H9 (cell line): ENCODE results near the gene ARL4C. TPM values are rescaled to one million over a fixed set of nuclear protein-coding genes. Genes with fewer than 3 reads are reported as not detected.

Experiments used
- DNase-seq: peaks from one replicate; pipeline ENCODE4 v3.0.0-alpha.2; 2017
- H2AFZ ChIP-seq: one replicate; pipeline ENCODE4 v1.6.1; 2013; ENCODE audit warnings: mild to moderate bottlenecking, low read length, control low read depth, moderate library complexity
- H2AK5ac ChIP-seq: 2 replicates; pipeline ENCODE4 v1.6.1; 2013; ENCODE audit warnings: low read length, control low read depth, mixed read lengths; ENCODE audit not compliant: insufficient read length
- H2BK120ac ChIP-seq: one replicate; pipeline ENCODE4 v1.6.1; 2013; ENCODE audit warnings: low read depth, mild to moderate bottlenecking, low read length, control low read depth, inconsistent platforms; ENCODE audit not compliant: poor library complexity, severe bottlenecking
- H2BK12ac ChIP-seq: 2 replicates; pipeline ENCODE4 v1.6.1; 2013; ENCODE audit warnings: low read length, control low read depth, mixed read lengths, low read depth; ENCODE audit not compliant: insufficient read length
- H2BK15ac ChIP-seq: 2 replicates; pipeline ENCODE4 v1.6.1; 2013; ENCODE audit warnings: low read depth, low read length, control low read depth
- H2BK20ac ChIP-seq: one replicate; pipeline ENCODE4 v1.6.1; 2013; ENCODE audit warnings: low read depth, mild to moderate bottlenecking, low read length, control low read depth, inconsistent platforms; ENCODE audit not compliant: poor library complexity, severe bottlenecking
- H2BK5ac ChIP-seq: 2 replicates; pipeline ENCODE4 v1.6.1; 2013; ENCODE audit warnings: low read length, control low read depth, mixed read lengths; ENCODE audit not compliant: insufficient read length
- H3K14ac ChIP-seq: 2 replicates; pipeline ENCODE4 v1.6.1; 2013; ENCODE audit warnings: low read length, control low read depth; ENCODE audit not compliant: insufficient read depth
- H3K18ac ChIP-seq: 2 replicates; pipeline ENCODE4 v1.6.1; 2013; ENCODE audit warnings: low read depth, mild to moderate bottlenecking, mixed read lengths, low read length, control low read depth; ENCODE audit not compliant: insufficient read length
- H3K23ac ChIP-seq: 2 replicates; pipeline ENCODE4 v1.6.1; 2013; ENCODE audit warnings: low read length, control low read depth, mixed read lengths, low read depth; ENCODE audit not compliant: insufficient read length
- H3K23me2 ChIP-seq: 2 replicates; pipeline ENCODE4 v1.6.1; 2013; ENCODE audit warnings: low read depth, mild to moderate bottlenecking, mixed read lengths, low read length, control low read depth; ENCODE audit not compliant: insufficient read length, poor library complexity, severe bottlenecking
- H3K27ac ChIP-seq: 2 replicates; pipeline ENCODE4 v1.5.1; 2013; ENCODE audit warnings: low read length, control low read depth, mixed read lengths, low read depth; ENCODE audit not compliant: insufficient read length
- H3K27me3 ChIP-seq: 2 replicates; pipeline ENCODE4 v1.6.1; 2013; ENCODE audit warnings: low read length, control low read depth, inconsistent platforms; ENCODE audit not compliant: insufficient read depth
- H3K4ac ChIP-seq: 2 replicates; pipeline ENCODE4 v1.6.1; 2013; ENCODE audit warnings: low read depth, mild to moderate bottlenecking, control low read depth, inconsistent platforms, low read length, moderate library complexity
- H3K4me1 ChIP-seq: 2 replicates; pipeline ENCODE4 v1.6.1; 2013; ENCODE audit warnings: low read length, control low read depth, inconsistent platforms; ENCODE audit not compliant: insufficient read depth
- H3K4me2 ChIP-seq: 2 replicates; pipeline ENCODE4 v1.6.1; 2013; ENCODE audit warnings: low read length, control low read depth, mixed read lengths; ENCODE audit not compliant: insufficient read length, insufficient read depth
- H3K56ac ChIP-seq: 2 replicates; pipeline ENCODE4 v1.6.1; 2013; ENCODE audit warnings: low read depth, mild to moderate bottlenecking, mixed read lengths, low read length, control low read depth; ENCODE audit not compliant: insufficient read length
- H3K79me1 ChIP-seq: 2 replicates; pipeline ENCODE4 v1.6.1; 2013; ENCODE audit warnings: low read depth, mild to moderate bottlenecking, moderate library complexity, low read length, control low read depth, inconsistent platforms; ENCODE audit not compliant: insufficient read depth, poor library complexity, severe bottlenecking
- H3K79me2 ChIP-seq: 2 replicates; pipeline ENCODE4 v1.6.1; 2013; ENCODE audit warnings: low read length, control low read depth, inconsistent platforms; ENCODE audit not compliant: insufficient read depth
- H3K9ac ChIP-seq: 2 replicates; pipeline ENCODE4 v1.6.1; 2013; ENCODE audit warnings: low read length, control low read depth, mixed read lengths; ENCODE audit not compliant: insufficient read length; ENCODE audit errors: extremely low read depth
- H3K9me3 ChIP-seq: one replicate; pipeline ENCODE4 v1.6.1; 2013; ENCODE audit warnings: low read depth, low read length, inconsistent platforms; ENCODE audit not compliant: control insufficient read depth
- H3T11ph ChIP-seq: one replicate; pipeline ENCODE4 v1.6.1; 2013; ENCODE audit warnings: mild to moderate bottlenecking, low read length, control low read depth, inconsistent platforms
- H4K20me1 ChIP-seq: one replicate; pipeline ENCODE4 v1.6.1; 2013; ENCODE audit not compliant: control insufficient read depth, insufficient read length, insufficient read depth
- H4K5ac ChIP-seq: 2 replicates; pipeline ENCODE4 v1.6.1; 2013; ENCODE audit warnings: low read depth, mild to moderate bottlenecking, mixed read lengths, low read length, control low read depth; ENCODE audit not compliant: insufficient read length
- H4K8ac ChIP-seq: replicated peaks from 2 replicates; pipeline ENCODE4 v1.6.1; 2013; ENCODE audit warnings: low read length, control low read depth, mixed read lengths, low read depth; ENCODE audit not compliant: insufficient read length
- H4K91ac ChIP-seq: 2 replicates; pipeline ENCODE4 v1.6.1; 2013; ENCODE audit warnings: low read depth, mild to moderate bottlenecking, moderate library complexity, mixed read lengths, low read length, control low read depth; ENCODE audit not compliant: insufficient read length
- H3K27ac Mint-ChIP-seq, 3 experiments: 2 replicates in 2 of 3; 3 replicates in 1 of 3; pipeline ENCODE4 v1.8.0; 2020 to 2021; ENCODE audit warnings: mixed read lengths in 3 of 3, mild to moderate bottlenecking in 1 of 3, moderate library complexity in 1 of 3
- H3K27me3 Mint-ChIP-seq: 2 replicates; pipeline ENCODE4 v1.8.0; 2021; ENCODE audit warnings: low read depth, mild to moderate bottlenecking, moderate library complexity, mixed read lengths
- H3K36me3 Mint-ChIP-seq, 3 experiments: 2 replicates in 2 of 3; 3 replicates in 1 of 3; pipeline ENCODE4 v1.8.0; 2020 to 2021; ENCODE audit warnings: low read depth in 3 of 3, mixed read lengths in 3 of 3; ENCODE audit not compliant: insufficient read depth in 1 of 3
- H3K4me1 Mint-ChIP-seq, 2 experiments: 2 replicates each; pipeline ENCODE4 v1.8.0; 2020; ENCODE audit warnings: mixed read lengths in 2 of 2
- H3K4me3 Mint-ChIP-seq, 2 experiments: 2 replicates in 1 of 2; 3 replicates in 1 of 2; pipeline ENCODE4 v1.8.0; 2020 to 2021; ENCODE audit warnings: mild to moderate bottlenecking in 2 of 2, mixed read lengths in 2 of 2, moderate library complexity in 1 of 2
- H3K9me3 Mint-ChIP-seq, 2 experiments: 2 replicates in 1 of 2; 3 replicates in 1 of 2; pipeline ENCODE4 v1.8.0; 2020; ENCODE audit warnings: mild to moderate bottlenecking in 2 of 2, mixed read lengths in 2 of 2, moderate library complexity in 1 of 2
- CTCF ChIP-seq: fragments of 200-600 bp; sonication (generic); conservative IDR thresholded peaks from 3 replicates; pipeline ENCODE4 v1.8.0; 2021; ENCODE audit warnings: antibody characterized with exemption, mild to moderate bottlenecking
- WGBS: extraction: QIAGEN DNeasy Blood & Tissue Kit; methylation state at CpG from one replicate; pipeline ENCODE4 v1.1.7; 2013; ENCODE audit warnings: missing lambda C conversion rate, low lambda C conversion rate, mixed read lengths; ENCODE audit not compliant: insufficient read length; ENCODE audit errors: extremely low coverage; 5-methylcytosine and 5-hydroxymethylcytosine counted together
- total RNA-seq: library from RNA; stranded (reverse); gene quantifications from 2 replicates; pipeline ENCODE4 v1.2.1, GENCODE V29; 2021

The ARL4C gene
- total RNA-seq, 1 experiment from 2014 or later: 12.0 TPM

DNA sequence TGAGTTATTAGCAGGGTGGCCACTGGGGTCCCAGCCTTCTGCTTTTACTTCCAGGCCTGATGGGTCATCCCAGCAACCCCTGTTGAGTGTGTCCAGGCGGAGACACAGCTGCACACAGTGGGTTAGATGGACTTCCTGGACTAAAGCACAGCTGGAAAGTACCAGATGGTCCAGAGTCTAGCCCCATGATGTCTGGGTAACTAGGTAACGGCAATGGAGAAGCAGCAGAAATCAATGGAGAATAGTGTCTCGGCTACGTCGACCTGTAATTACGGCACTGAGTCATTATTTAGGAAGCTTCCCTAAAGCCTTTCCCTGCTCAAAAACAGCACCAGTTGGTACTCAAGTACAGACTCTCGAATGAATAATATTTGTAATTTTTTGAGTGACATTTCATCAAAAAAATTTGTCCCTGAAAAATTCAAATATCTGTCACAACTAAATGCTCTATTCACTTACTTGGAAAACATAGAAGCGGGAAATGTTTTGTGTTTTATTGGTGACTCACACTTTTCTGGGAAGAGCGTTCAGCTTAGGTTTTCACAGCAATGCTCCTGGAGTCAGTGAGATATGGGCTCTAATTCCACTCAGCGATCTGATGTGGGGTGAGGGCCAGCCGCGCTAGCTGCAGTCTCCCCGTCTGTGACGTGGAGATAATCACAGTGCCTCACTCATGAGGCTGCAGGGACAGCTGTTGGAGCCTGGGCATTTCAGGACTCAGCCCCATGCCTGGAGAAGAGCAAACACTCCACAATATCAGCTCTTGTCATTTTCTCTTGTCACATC lies 16.2 kb upstream of the ARL4C start:
- no peak overlapping the region for H2BK120ac ChIP-seq
- no peak overlapping the region for H2AK5ac ChIP-seq
- no peaks in the 10 kb centered on the region for H3K23me2 ChIP-seq
- no peak overlapping the region for H3K9ac ChIP-seq
- Mint-ChIP-seq H3K36me3 (no peaks in the 10 kb centered on the region; a peak in 1 of 7 replicates), H3K27me3 (peaks cover 2% of the 10 kb centered on the region), H3K27ac (no peak overlapping the region), H3K9me3 (no peaks in the 10 kb centered on the region; a peak in 2 of 5 replicates), H3K4me1 (peaks cover 0 to 5% of the 10 kb centered on the region in 2 experiments; a peak in 2 of 4 replicates), H3K4me3 (no peak overlapping the region)
- no peak for TF ChIP-seq CTCF
- no peak overlapping the region for H2BK12ac ChIP-seq
- H4K91ac ChIP-seq: no peak overlapping the region
- H3K56ac ChIP-seq: no peak overlapping the region
- no peak overlapping the region for H2AFZ ChIP-seq
- H4K5ac ChIP-seq: no peak overlapping the region
- H4K8ac ChIP-seq: no peak overlapping the region
- H2BK5ac ChIP-seq: no peak overlapping the region
- no peaks in the 10 kb centered on the region for H3K27me3 ChIP-seq
- no peak overlapping the region for H3K4ac ChIP-seq
- no peaks in the 10 kb centered on the region for H3K79me2 ChIP-seq
- no CpG with 5 or more reads among the region's 14 CpGs for WGBS
- no peaks in the 10 kb centered on the region for H3K9me3 ChIP-seq
- H3K23ac ChIP-seq: no peak overlapping the region
- H3K79me1 ChIP-seq: no peaks in the 10 kb centered on the region
- DNase-seq: no peak
- H3K4me1 ChIP-seq: no peaks in the 10 kb centered on the region
- no peak overlapping the region for H3K4me2 ChIP-seq
- H3K14ac ChIP-seq: no peak overlapping the region
- H2BK15ac ChIP-seq: no peak overlapping the region
- no peak overlapping the region for H3K18ac ChIP-seq
- no peak overlapping the region for H3K27ac ChIP-seq
- no peak overlapping the region for H3T11ph ChIP-seq
- no peaks in the 10 kb centered on the region for H4K20me1 ChIP-seq
- H2BK20ac ChIP-seq: no peak overlapping the region
